Measurements from ENCODE around the gene GBE1. TPM values are rescaled to one million over a fixed set of nuclear protein-coding genes. Genes with fewer than 3 reads are reported as not detected.

The GBE1 gene
- total RNA-seq, 1 experiment from 2014 or later = 9.2 TPM

- TF ChIP-seq MLX (CRISPR knock-in tag; IDR thresholded peaks at IDR 0.05) (no peak), ATF1 (CRISPR knock-in tag; IDR thresholded peaks at IDR 0.05) (no peak), NR3C1 (CRISPR knock-in tag; conservative IDR thresholded peaks at IDR 0.05; ENCODE audit: low read depth) (no peak), ZNF317 (CRISPR knock-in tag; IDR thresholded peaks at IDR 0.05; ENCODE audit: borderline replicate concordance, low read depth) (no peak), ETV6 (CRISPR knock-in tag; IDR thresholded peaks at IDR 0.05) (no peak), ZMAT4 (CRISPR knock-in tag; IDR thresholded peaks at IDR 0.05) (no peak)
Measured at GRCh38 chr3:81788610-81789009, 27.2 kb upstream of the GBE1 start (continued).

- ChIA-PET CTCF (no interaction called here), POLR2A (no interaction called here)
- TF ChIP-seq OVOL2 (CRISPR knock-in tag; IDR thresholded peaks at IDR 0.05; ENCODE audit: borderline replicate concordance) = no peak
- TF ChIP-seq KAT7 (CRISPR knock-in tag; IDR thresholded peaks at IDR 0.05; ENCODE audit: borderline replicate concordance) = no peak
- no peak for TF ChIP-seq CREM (CRISPR knock-in tag; IDR thresholded peaks at IDR 0.05)
- TF ChIP-seq PRRX2 (CRISPR knock-in tag; IDR thresholded peaks at IDR 0.05) = no peak
- no peak for TF ChIP-seq FOXK1 (CRISPR knock-in tag; IDR thresholded peaks at IDR 0.05)
- TF ChIP-seq PREB (CRISPR knock-in tag; IDR thresholded peaks at IDR 0.05; ENCODE audit: borderline replicate concordance) = no peak
- TF ChIP-seq FOXP1 (CRISPR knock-in tag; IDR thresholded peaks at IDR 0.05; ENCODE audit: borderline replicate concordance) = no peak
- no peak for TF ChIP-seq FOXP4 (CRISPR knock-in tag; IDR thresholded peaks at IDR 0.05)
- TF ChIP-seq IRF2 (CRISPR knock-in tag; IDR thresholded peaks at IDR 0.05; ENCODE audit: borderline replicate concordance, low read depth) = no peak
- no peak for TF ChIP-seq ZNF138 (CRISPR knock-in tag; conservative IDR thresholded peaks at IDR 0.05)
- TF ChIP-seq E2F1 (CRISPR knock-in tag; IDR thresholded peaks at IDR 0.05) = no peak
- no peak for TF ChIP-seq GABPB1 (CRISPR knock-in tag; IDR thresholded peaks at IDR 0.05)
- TF ChIP-seq CBFB (CRISPR knock-in tag; IDR thresholded peaks at IDR 0.05; ENCODE audit: low read depth) = no peak
- peaks cover 7% of the 10 kb centered on the region for H3K9me3 Mint-ChIP-seq
- no peaks in the 10 kb centered on the region for H3K27me3 Mint-ChIP-seq (ENCODE audit: low read depth)
- peaks cover 4% of the 10 kb centered on the region; the same call in 1 of the 2 replicates for H3K4me1 Mint-ChIP-seq
- H3K4me3 Mint-ChIP-seq = no peak overlapping the region
- DNase-seq (ENCODE audit: low spot score) = no peak
- no peak overlapping the region for H3K27ac Mint-ChIP-seq
- ATAC-seq = no peak
- no peaks in the 10 kb centered on the region for H3K36me3 Mint-ChIP-seq
Measured at GRCh38 chr3:81788044-81788443, 26.6 kb upstream of the GBE1 start.

- no peak overlapping the region for H3K4me3 Mint-ChIP-seq
- ChIA-PET CTCF (no interaction called here), POLR2A (no interaction called here)
- TF ChIP-seq ZNF232 (CRISPR knock-in tag; IDR thresholded peaks at IDR 0.05) (no peak), ZMAT4 (CRISPR knock-in tag; IDR thresholded peaks at IDR 0.05) (no peak), JAZF1 (CRISPR knock-in tag; IDR thresholded peaks at IDR 0.05) (no peak), ZBTB43 (CRISPR knock-in tag; IDR thresholded peaks at IDR 0.05) (no peak), MAX (CRISPR knock-in tag; IDR thresholded peaks at IDR 0.05) (no peak), SOX15 (CRISPR knock-in tag; IDR thresholded peaks at IDR 0.05) (no peak), JUN (CRISPR knock-in tag; IDR thresholded peaks at IDR 0.05) (no peak), RORB (CRISPR knock-in tag; IDR thresholded peaks at IDR 0.05) (no peak), ERG (CRISPR knock-in tag; IDR thresholded peaks at IDR 0.05) (no peak)
Measured at GRCh38 chr3:81782585-81782984, 21.1 kb upstream of the GBE1 start.

More at GRCh38 chr3:81782585-81782984, 21.1 kb upstream of the GBE1 start:
- Mint-ChIP-seq H3K9me3 (peaks cover 39% of the 10 kb centered on the region), H3K36me3 (peaks cover 29% of the 10 kb centered on the region), H3K4me1 (no peaks in the 10 kb centered on the region), H3K27me3 (ENCODE audit: low read depth) (peaks cover 4% of the 10 kb centered on the region; the same call in 1 of the 2 replicates), H3K27ac (no peak overlapping the region)
- no peak for DNase-seq (ENCODE audit: low spot score)
- ATAC-seq = no peak
